SU-DHL-6 (cell line): Measurements from ENCODE around the gene CFAP206.

Experiments
- CTCF ChIP-seq: fragments of 200-600 bp; sonication (generic); IDR thresholded peaks from one replicate; pipeline ENCODE4 v1.5.1; 2017; ENCODE audit warnings: antibody characterized with exemption, mild to moderate bottlenecking, low read length, moderate library complexity; ENCODE audit not compliant: insufficient read depth, poor library complexity, severe bottlenecking
- EZH2phosphoT487 ChIP-seq: fragments of 200-600 bp; sonication (generic), shearing (Covaris generic); conservative IDR thresholded peaks from 2 replicates; pipeline ENCODE4 v1.6.1; 2018; ENCODE audit warnings: mild to moderate bottlenecking, antibody characterized with exemption, low read length, moderate library complexity, mixed read lengths

GRCh38 chr6:87481931-87482330 lies 74.2 kb downstream of the CFAP206 start:
- TF ChIP-seq EZH2phosphoT487 (no peak), CTCF (no peak)
